GM19193 (cell line): ENCODE data around the gene PCDHB5.
"Not testable (repeated sequence)": the region's sequence is repeated elsewhere in the genome, so short reads cannot be mapped to it uniquely, and the experiment has no call there.

ENCODE experiments used
- POLR2A ChIP-seq: IDR thresholded peaks from 4 replicates; pipeline ENCODE4 v1.6.1; 2011; ENCODE audit not compliant: insufficient read depth, insufficient read length; ENCODE audit errors: extremely low read depth

The PCDHB5 gene

GRCh38 chr5:141155540-141156374 is 20.8 kb downstream of the PCDHB5 start:
- TF ChIP-seq POLR2A, result no peak

GRCh38 chr5:141172381-141173204 is 37.6 kb downstream of the PCDHB5 start, which contains the start of gene PCDHB7:
Gene PCDHB7 (plus strand): TSS chr5:141172644. CDS start chr5:141172836, 192 bp downstream.
- TF ChIP-seq POLR2A, result no peak

GRCh38 chr5:141175933-141176332 is 40.9 kb downstream of the PCDHB5 start:
- no peak for TF ChIP-seq POLR2A

GRCh38 chr5:141177577-141178191 is 42.7 kb downstream of the PCDHB5 start, which contains the start of gene PCDHB8:
Gene PCDHB8 (plus strand): TSS chr5:141177790. CDS start chr5:141178035, 245 bp downstream.
- TF ChIP-seq POLR2A, result not testable (repeated sequence)

DNA sequence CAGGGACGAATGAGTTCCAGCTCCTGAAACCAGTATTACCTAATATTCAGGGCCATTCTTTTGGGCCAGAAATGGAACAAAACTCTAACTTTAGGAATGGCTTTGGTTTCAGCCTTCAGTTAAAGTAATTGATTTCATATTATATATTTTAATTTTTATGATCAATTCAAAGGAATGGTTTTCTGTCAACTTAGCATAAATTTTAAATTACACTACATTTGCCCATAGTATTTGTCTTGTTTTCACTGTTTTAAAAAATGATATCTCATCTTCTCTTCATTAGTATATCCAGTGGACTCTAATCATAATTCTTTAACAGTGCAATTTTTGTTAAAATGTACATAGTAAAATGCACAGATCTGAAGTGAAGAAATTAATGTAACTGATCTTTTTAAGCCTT is 45.3 kb downstream of the PCDHB5 start:
- TF ChIP-seq POLR2A, result no peak

GRCh38 chr5:141182248-141182647 is 47.2 kb downstream of the PCDHB5 start, which contains the start of gene PCDHB16:
Gene PCDHB16 (plus strand): TSS chr5:141182387. CDS start chr5:141182560, 173 bp downstream.
- no peak for TF ChIP-seq POLR2A

- TF ChIP-seq POLR2A, result no peak
Measured at GRCh38 chr5:141186897-141187512, 52.0 kb downstream of the PCDHB5 start, which contains the start of gene PCDHB9. Gene PCDHB9 (plus strand): TSS chr5:141187161. CDS start chr5:141187319, 158 bp downstream.
